Karpas-422 (cell line): ENCODE data around the gene RGS6. TPM values are rescaled to one million over a fixed set of nuclear protein-coding genes. Genes with fewer than 3 reads are reported as not detected.
A peak's percentile ranks its signal among the peaks of the same experiment; 100 is the strongest.

ENCODE experiments used
- DNase-seq: peaks from one replicate; pipeline ENCODE4 v3.0.0-alpha.2; 2015
- H2AFZ ChIP-seq: fragments of 200-600 bp; sonication (generic); 2 replicates; pipeline ENCODE4 v1.6.1; 2014; ENCODE audit warnings: antibody characterized with exemption, low read length, mixed read lengths
- H3K27ac ChIP-seq: fragments of 200-600 bp; sonication (generic); 2 replicates; pipeline ENCODE4 v1.5.1; 2014; ENCODE audit warnings: mild to moderate bottlenecking, low read length, moderate library complexity
- H3K27me3 ChIP-seq: fragments of 200-600 bp; sonication (generic); 2 replicates; pipeline ENCODE4 v1.6.1; 2014; ENCODE audit warnings: low read length, mixed read lengths
- H3K36me3 ChIP-seq: fragments of 200-600 bp; sonication (generic); 2 replicates; pipeline ENCODE4 v1.6.1; 2014; ENCODE audit warnings: low read length, mixed read lengths; ENCODE audit not compliant: insufficient read depth
- H3K4me1 ChIP-seq: fragments of 200-600 bp; sonication (generic); 2 replicates; pipeline ENCODE4 v1.6.1; 2014; ENCODE audit warnings: mild to moderate bottlenecking, low read length, mixed read lengths
- H3K4me2 ChIP-seq: fragments of 200-600 bp; sonication (generic); 2 replicates; pipeline ENCODE4 v1.6.1; 2014; ENCODE audit warnings: low read length, low read depth, mild to moderate bottlenecking; ENCODE audit not compliant: poor library complexity, severe bottlenecking
- H3K4me3 ChIP-seq: fragments of 200-600 bp; sonication (generic); 2 replicates; pipeline ENCODE4 v1.5.1; 2014; ENCODE audit warnings: mild to moderate bottlenecking, antibody characterized with exemption, low read length, mixed read lengths
- H3K79me2 ChIP-seq: fragments of 200-600 bp; sonication (generic); 2 replicates; pipeline ENCODE4 v1.6.1; 2014; ENCODE audit warnings: mild to moderate bottlenecking, low read length, mixed read lengths
- H3K9ac ChIP-seq: fragments of 200-600 bp; sonication (generic); 2 replicates; pipeline ENCODE4 v1.6.0; 2014; ENCODE audit warnings: low read length
- H3K9me2 ChIP-seq: fragments of 200-600 bp; sonication (generic), shearing (Covaris generic); replicated peaks from 2 replicates; pipeline ENCODE4 v1.6.0; 2014; ENCODE audit warnings: mild to moderate bottlenecking, low read length, moderate library complexity; ENCODE audit not compliant: insufficient read depth
- H3K9me3 ChIP-seq: fragments of 300-700, 200-600 bp; sonication (generic); 2 replicates; pipeline ENCODE4 v1.6.1; 2014; ENCODE audit warnings: low read length, mixed read lengths
- H4K20me1 ChIP-seq: fragments of 200-600 bp; sonication (generic); 2 replicates; pipeline ENCODE4 v1.6.1; 2014; ENCODE audit warnings: mild to moderate bottlenecking, antibody characterized with exemption, low read length, low read depth; ENCODE audit not compliant: insufficient read depth
- total RNA-seq: library from RNA; depleted of rRNA; stranded (reverse); fragments of >200 nt; shearing (Covaris generic); gene quantifications from 2 replicates; pipeline ENCODE4 v1.2.3, GENCODE V29; 2014; ENCODE audit warnings: low replicate concordance

RGS6 gene
- total RNA-seq, 1 experiment from 2014 or later, result 0.07 TPM

GRCh38 chr14:72503271-72503670 is 571.0 kb downstream of the RGS6 start:
- no peaks in the 10 kb centered on the region for H3K4me1 ChIP-seq
- H3K4me2 ChIP-seq, result no peak overlapping the region
- H3K9me3 ChIP-seq, result no peaks in the 10 kb centered on the region
- no peaks in the 10 kb centered on the region for H4K20me1 ChIP-seq
- no peak overlapping the region for H2AFZ ChIP-seq
- no peak for DNase-seq
- no peaks in the 10 kb centered on the region for H3K9me2 ChIP-seq
- no peaks in the 10 kb centered on the region for H3K27me3 ChIP-seq
- H3K79me2 ChIP-seq, result no peaks in the 10 kb centered on the region
- no peaks in the 10 kb centered on the region for H3K36me3 ChIP-seq
- H3K9ac ChIP-seq, result no peak overlapping the region
- H3K4me3 ChIP-seq, result no peak overlapping the region
- no peak overlapping the region for H3K27ac ChIP-seq

- H3K9me3 ChIP-seq, result no peaks in the 10 kb centered on the region
- H3K36me3 ChIP-seq, result no peaks in the 10 kb centered on the region
- DNase-seq, result no peak
- H3K4me2 ChIP-seq, result no peak overlapping the region
- no peaks in the 10 kb centered on the region for H4K20me1 ChIP-seq
- H2AFZ ChIP-seq, result no peak overlapping the region
- H3K9me2 ChIP-seq, result no peaks in the 10 kb centered on the region
- no peak overlapping the region for H3K27ac ChIP-seq
- no peaks in the 10 kb centered on the region for H3K27me3 ChIP-seq
- no peaks in the 10 kb centered on the region for H3K79me2 ChIP-seq
- no peaks in the 10 kb centered on the region for H3K4me1 ChIP-seq
- no peak overlapping the region for H3K9ac ChIP-seq
- H3K4me3 ChIP-seq, result no peak overlapping the region
Observed at GRCh38 chr14:72503696-72504368, 571.6 kb downstream of the RGS6 start.

GRCh38 chr14:72510566-72510965 is 578.3 kb downstream of the RGS6 start:
- no peaks in the 10 kb centered on the region for H3K36me3 ChIP-seq
- no peaks in the 10 kb centered on the region for H3K27me3 ChIP-seq
- no peaks in the 10 kb centered on the region for H3K79me2 ChIP-seq

GRCh38 chr14:72512281-72512680 is 580.1 kb downstream of the RGS6 start:
- no peak for DNase-seq
- Histone ChIP-seq H3K36me3 (no peaks in the 10 kb centered on the region), H3K9ac (no peak overlapping the region), H3K9me3 (no peaks in the 10 kb centered on the region), H3K9me2 (no peaks in the 10 kb centered on the region), H3K4me2 (no peak overlapping the region), H3K4me3 (no peak overlapping the region), H3K27ac (no peak overlapping the region), H2AFZ (no peak overlapping the region), H3K27me3 (no peaks in the 10 kb centered on the region), H3K4me1 (peaks cover 8% of the 10 kb centered on the region), H3K79me2 (no peaks in the 10 kb centered on the region), H4K20me1 (no peaks in the 10 kb centered on the region)

More at GRCh38 chr14:72510566-72510965, 578.3 kb downstream of the RGS6 start:
- no peaks in the 10 kb centered on the region for H3K9me3 ChIP-seq
- no peak overlapping the region for H2AFZ ChIP-seq
- no peak overlapping the region for H3K4me3 ChIP-seq
- no peak for DNase-seq
- H3K9ac ChIP-seq, result no peak overlapping the region
- H3K27ac ChIP-seq, result no peak overlapping the region
- H4K20me1 ChIP-seq, result no peaks in the 10 kb centered on the region
- H3K4me1 ChIP-seq, result peaks cover 5% of the 10 kb centered on the region
- no peak overlapping the region for H3K4me2 ChIP-seq
- H3K9me2 ChIP-seq, result no peaks in the 10 kb centered on the region

GRCh38 chr14:72512925-72513324 is 580.7 kb downstream of the RGS6 start:
- H3K4me3 ChIP-seq, result no peak overlapping the region
- peaks cover 15% of the 10 kb centered on the region for H3K4me1 ChIP-seq
- H3K4me2 ChIP-seq, result no peak overlapping the region
- no peaks in the 10 kb centered on the region for H4K20me1 ChIP-seq
- H3K9me3 ChIP-seq, result no peaks in the 10 kb centered on the region
- H3K79me2 ChIP-seq, result no peaks in the 10 kb centered on the region
- H3K9me2 ChIP-seq, result no peaks in the 10 kb centered on the region
- no peak for DNase-seq
- no peaks in the 10 kb centered on the region for H3K36me3 ChIP-seq
- H3K9ac ChIP-seq, result no peak overlapping the region
- no peaks in the 10 kb centered on the region for H3K27me3 ChIP-seq
- no peak overlapping the region for H3K27ac ChIP-seq
- no peak overlapping the region for H2AFZ ChIP-seq

DNA sequence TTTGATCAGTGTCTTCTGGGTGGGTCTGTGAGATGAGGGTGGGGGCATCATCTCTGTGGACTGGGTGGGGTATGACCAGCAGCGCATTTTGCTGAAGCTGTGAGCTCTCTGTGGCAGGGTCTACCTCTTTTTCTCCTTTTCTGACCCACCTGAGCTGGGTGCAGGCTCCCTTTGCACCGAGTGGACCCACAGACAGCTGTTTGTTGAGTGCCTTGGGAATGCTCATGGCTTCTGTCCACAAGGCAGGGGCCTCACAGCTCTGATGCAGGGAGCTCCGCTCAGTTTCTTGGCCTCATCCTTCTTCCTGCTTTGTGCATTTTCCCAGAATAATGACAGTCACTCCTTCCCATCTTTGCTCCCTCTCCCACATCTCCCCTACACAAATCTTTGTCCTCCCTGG is 581.1 kb downstream of the RGS6 start:
- H3K4me1 ChIP-seq, result peaks cover 19% of the 10 kb centered on the region
- H3K9ac ChIP-seq, result no peak overlapping the region
- DNase-seq, result no peak
- H3K4me2 ChIP-seq, result no peak overlapping the region
- H3K79me2 ChIP-seq, result no peaks in the 10 kb centered on the region
- no peak overlapping the region for H2AFZ ChIP-seq
- H3K27me3 ChIP-seq, result no peaks in the 10 kb centered on the region
- H3K9me3 ChIP-seq, result no peaks in the 10 kb centered on the region
- H3K9me2 ChIP-seq, result no peaks in the 10 kb centered on the region
- H3K36me3 ChIP-seq, result no peaks in the 10 kb centered on the region
- H4K20me1 ChIP-seq, result no peaks in the 10 kb centered on the region
- no peak overlapping the region for H3K27ac ChIP-seq
- H3K4me3 ChIP-seq, result no peak overlapping the region

DNA sequence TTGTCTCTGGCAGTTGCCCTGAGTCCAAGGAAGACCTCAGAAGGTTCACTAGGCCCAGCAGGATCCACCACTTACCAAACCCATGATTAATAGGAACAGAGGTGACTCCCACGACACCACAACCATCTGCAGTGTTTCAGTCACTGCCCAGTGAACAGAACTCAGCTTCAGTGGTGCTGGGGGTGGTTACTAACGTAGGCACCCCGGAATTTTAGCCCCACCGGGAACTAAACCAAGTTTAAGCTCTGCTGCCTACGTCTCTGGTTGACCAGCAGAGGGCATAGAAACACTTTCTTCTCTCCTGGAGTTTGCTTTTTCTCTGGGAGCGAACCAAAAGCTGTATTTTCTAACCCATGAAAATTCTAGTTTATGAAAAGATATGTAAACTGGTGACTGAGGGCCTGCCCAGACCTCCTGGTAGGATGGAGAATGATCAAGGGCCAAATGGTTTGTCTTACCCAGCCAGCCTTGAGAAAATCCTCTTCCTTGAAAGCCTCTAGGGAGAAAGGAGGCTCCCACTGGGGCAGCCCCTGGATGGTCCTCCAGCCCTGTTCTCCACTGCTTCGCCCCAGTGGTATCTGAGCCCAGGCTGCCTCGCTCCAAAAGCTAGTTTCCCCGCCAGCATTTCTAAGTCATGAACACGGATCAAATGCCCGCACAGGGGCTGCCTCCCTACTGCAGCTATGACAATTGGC is 581.9 kb downstream of the RGS6 start:
- Histone ChIP-seq H4K20me1 (no peaks in the 10 kb centered on the region), H3K4me3 (no peak overlapping the region), H3K27ac (no peak overlapping the region), H3K4me1 (peaks cover 26% of the 10 kb centered on the region), H3K79me2 (no peaks in the 10 kb centered on the region), H2AFZ (no peak overlapping the region), H3K36me3 (no peaks in the 10 kb centered on the region), H3K9me3 (no peaks in the 10 kb centered on the region), H3K9me2 (no peaks in the 10 kb centered on the region), H3K4me2 (no peak overlapping the region), H3K27me3 (no peaks in the 10 kb centered on the region), H3K9ac (no peak overlapping the region)
- peak; percentile 80 for DNase-seq

DNA sequence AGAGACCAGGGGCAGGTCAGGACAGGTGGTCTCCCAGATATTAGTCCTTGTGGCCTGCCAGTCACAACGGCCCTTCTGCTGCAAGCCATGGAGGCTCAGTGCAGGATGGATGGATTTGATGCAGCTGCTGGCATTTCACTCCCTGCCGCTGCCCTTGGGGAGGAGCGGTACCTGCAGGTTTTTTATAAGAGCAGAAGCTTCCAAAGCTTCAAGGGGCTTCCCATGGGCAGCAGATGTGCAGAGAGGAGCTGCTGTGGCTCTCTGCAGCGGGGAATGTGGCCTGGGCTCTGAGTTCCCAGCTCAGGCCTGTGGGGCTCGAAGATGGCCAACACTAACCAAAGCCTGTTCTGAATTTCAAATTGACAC is 582.4 kb downstream of the RGS6 start:
- H3K4me1 ChIP-seq, result peaks cover 32% of the 10 kb centered on the region
- no peaks in the 10 kb centered on the region for H3K9me2 ChIP-seq
- H2AFZ ChIP-seq, result no peak overlapping the region
- no peaks in the 10 kb centered on the region for H3K79me2 ChIP-seq
- H4K20me1 ChIP-seq, result no peaks in the 10 kb centered on the region
- H3K9me3 ChIP-seq, result no peaks in the 10 kb centered on the region
- H3K27ac ChIP-seq, result no peak overlapping the region
- H3K4me3 ChIP-seq, result no peak overlapping the region
- H3K27me3 ChIP-seq, result no peaks in the 10 kb centered on the region
- H3K9ac ChIP-seq, result no peak overlapping the region
- no peak overlapping the region for H3K4me2 ChIP-seq
- no peaks in the 10 kb centered on the region for H3K36me3 ChIP-seq
- DNase-seq, result no peak
